NCI-H526 treated with DMSO at 0.1 percent for 48 hours (cell line): ENCODE data around the gene ANKRD52.
"Not testable (repeated sequence)": the region's sequence is repeated elsewhere in the genome, so short reads cannot be mapped to it uniquely, and the experiment has no call there.

Source experiments
- DNase-seq: peaks from one replicate; lab custom pipeline; 2025; lab: John Stamatoyannopoulos, UW

Gene ANKRD52

DNA sequence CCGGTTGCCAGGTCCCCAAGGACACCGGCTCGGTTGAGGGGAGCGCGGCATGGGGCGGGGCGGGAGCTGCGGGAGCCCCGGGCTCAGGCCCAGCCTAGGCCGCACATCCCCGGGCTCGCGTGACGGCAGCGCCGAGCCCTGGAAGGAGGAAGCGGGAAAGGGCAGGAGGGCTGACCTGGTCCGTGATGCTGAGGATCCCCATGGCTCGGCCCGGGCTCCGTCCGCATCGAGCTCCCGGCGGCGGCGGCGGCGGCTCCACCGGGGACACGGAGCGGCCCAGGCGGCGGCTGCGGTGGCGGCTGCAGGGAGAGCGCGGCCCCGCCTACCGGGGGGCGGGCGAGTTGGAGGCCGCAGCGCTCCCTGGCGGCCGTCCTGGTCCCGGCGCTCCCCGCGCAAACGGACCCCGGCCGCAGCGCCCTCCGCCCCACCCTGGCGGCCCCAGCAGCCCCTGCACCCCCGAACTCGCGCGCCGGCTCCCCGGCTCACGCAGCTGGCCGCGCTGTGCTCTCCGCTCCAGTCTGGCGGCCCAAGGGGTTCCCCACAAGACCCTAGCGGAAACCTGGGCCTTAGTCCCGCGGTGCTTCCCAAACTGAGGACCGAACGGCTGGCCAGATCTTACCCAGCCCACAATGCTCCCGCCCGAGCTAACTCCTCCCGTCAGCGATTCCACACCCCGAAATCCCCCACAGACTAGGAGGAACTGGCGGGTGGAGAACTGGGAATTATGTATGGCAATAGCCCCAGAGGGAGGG lies at the start of gene ANKRD52:
Gene ANKRD52 (minus strand): TSS at position 317 of the 752 bp plus-strand sequence. CDS start 115 bp downstream, at position 202.
- DNase-seq = peak; percentile 44

DNA sequence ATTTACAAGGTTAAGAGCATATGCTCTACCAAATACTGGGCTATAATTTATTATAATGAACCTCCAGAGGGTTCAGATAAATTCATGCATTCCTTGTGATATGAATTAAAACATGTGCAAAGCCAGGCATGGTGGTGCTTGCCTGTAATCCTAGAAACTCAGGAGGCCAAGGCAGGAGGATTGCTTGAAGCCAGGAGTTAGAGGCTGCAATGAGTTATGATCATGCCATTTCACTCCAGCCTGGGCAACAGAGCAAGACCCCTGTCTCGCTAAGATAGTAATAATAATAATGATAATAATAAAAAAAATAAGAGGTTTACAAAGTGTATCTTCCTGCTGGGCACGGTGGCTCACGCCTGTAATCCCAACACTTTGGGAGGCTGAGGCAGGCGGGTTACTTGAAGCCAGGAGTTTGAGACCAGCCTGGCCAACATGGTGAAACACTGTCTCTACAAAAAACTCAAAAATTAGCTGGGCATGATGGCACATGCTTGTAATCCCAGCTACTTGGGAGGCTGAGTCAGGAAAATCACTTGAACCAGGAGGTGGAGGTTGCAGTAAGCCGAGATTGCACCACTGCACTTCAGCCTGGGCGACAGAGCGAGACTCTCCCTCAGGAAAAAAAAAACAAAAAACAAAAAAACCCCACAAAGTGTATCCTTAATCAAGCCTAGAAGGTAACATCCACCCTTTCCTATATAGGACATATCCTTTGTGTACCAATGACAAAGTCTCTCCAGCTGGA lies 49.2 kb upstream of the ANKRD52 start:
- DNase-seq = no peak

- DNase-seq = no peak
These were observed 46.8 kb upstream of the ANKRD52 start for GRCh38 chr12:56304872-56305590.

- no peak for DNase-seq
These were observed 46.1 kb upstream of the ANKRD52 start for GRCh38 chr12:56304276-56304675.

DNA sequence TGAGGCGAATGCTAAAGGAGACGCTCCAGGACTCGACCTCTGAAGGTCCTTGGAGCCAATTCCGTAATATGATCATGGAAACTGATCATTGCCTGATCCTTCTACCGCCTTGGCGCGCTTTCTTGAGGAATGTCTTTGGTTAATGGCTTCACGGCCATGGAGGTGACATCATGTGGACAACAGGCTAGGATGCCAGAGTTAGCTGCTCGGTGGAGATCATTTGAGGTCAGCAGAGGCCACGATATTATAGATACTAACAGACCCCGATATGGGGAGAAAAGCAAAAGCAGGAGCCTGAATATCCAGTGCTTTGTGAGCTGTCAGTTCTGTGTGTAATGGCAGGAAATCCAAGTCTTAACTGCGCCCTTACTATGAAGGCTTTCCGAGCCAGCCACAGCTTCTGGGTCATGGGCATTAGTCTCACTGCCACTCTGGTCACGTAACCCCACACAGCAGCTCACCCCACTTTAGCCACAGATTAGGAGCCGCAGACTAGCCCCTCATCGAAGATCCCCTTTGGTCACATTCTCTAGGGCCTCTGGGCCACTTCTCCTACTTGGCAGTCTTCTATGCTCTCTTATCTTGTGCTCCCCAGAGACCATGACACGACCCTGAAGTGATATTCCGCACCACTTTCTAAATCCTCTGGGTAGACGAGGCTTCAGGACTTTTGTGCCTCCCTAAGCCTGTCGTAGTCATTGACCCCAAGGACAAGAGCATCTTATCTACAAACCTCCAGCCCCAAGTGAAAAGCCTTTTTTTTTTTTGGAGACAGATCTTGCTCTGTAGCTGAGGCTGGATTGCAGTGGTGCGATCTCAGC lies 42.7 kb upstream of the ANKRD52 start:
- no peak for DNase-seq

DNA sequence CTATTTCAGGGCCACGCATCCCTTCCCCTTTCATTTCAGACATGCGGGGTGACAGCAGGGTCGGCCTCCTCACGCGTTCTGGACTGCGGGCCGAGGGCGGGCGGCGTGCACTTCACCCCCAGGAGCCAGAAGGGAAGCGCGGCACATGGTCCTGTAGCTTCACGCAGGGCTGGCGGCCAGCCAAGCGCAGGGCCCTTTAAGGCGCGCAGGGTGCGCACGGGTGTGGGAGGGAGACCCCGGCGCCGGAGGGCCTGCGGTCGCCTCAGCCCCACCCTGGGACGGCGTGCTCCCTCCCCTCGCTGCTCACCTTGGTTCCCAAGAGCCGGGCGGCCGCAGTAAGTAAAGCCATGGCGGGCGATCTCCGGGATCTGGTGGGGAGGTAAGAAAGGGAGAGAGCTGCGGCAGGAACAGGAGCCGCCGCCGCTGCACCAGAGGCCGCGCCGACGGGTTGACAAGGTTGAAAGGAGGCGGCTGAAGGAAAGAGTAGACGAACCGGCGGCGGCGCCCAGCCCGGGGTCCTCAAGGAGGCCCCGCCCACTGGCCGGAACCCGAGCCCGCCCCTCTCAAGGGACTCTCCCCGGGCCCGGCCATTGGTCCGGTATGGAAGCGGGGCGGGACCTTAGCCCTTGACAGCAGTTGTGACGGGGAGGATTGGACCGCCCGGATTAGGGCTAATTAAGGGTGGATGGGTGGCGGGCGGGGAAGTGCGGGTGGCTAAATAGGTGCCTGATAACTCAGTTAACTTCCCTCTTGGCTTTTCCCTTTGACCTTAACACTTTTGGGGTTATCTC lies 41.9 kb upstream of the ANKRD52 start, which contains the start of gene CS:
Gene CS (minus strand): TSS at position 478 of the 791 bp plus-strand sequence. CDS start 129 bp downstream, at position 349.
- peak; percentile 95 for DNase-seq

DNA sequence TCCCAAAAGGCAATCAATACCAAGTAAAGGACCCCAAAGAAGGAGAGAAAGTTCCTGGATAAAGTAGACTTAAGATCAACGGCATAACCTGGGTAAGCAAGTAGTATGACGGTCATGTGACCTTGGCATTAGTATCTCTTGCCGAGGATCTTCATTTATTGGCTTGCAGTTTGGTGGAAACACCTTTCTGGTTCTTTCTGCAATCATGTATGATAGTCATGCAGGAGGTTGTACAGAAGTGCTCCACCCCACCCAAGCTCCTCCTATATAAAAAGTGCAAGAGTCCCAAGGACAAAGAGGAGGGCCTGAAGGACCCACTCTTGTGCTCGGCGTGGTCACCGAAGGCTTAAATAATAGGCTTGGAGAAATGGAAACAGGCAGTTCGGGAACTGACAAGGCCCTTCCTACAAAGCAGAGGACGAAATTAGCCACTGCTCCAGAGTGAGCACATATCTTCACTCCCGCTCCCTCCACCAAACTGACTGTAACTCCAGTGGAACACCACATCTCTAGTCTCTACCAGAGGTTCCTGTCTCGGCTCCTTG lies 41.2 kb upstream of the ANKRD52 start:
- peak; percentile 72 for DNase-seq

DNA sequence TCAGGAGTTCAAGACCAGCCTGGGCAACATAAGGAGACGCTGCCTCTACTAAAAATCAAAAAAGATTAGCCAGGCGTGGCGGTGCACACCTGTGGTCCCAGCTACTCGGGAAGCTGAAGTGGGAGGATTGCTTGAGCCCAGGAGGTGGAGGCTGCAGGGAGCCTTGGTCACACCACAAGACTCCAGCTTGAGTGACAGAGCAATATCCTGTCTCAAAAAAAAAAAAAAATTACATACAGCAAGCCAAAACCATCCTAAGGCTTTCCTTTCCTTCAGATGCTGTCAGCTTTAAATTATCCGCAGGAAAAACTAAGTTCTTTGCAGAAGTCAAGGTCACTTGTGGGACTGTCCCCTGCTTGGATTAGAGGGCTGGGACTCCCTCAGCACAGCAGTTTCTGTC lies 40.6 kb upstream of the ANKRD52 start:
- DNase-seq = no peak

DNA sequence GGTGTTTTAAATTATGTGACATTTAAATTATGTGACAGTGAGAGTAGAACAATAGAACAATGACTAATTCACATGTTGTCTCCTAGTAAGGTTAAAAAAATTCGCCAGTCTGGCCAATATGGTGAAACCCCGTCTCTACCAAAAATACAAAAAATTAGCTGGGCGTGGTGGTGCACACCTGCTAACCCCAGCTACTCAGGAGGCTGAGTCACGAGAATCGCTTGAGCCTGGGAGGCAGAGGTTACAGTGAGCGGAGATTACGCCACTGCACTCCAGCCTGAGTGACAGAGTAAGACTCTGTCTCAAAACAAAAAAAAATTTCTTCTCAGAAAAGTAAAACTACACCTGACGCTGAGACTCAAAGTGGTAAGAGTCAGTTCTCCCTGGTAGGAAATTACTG lies 39.2 kb upstream of the ANKRD52 start:
- no peak for DNase-seq

DNA sequence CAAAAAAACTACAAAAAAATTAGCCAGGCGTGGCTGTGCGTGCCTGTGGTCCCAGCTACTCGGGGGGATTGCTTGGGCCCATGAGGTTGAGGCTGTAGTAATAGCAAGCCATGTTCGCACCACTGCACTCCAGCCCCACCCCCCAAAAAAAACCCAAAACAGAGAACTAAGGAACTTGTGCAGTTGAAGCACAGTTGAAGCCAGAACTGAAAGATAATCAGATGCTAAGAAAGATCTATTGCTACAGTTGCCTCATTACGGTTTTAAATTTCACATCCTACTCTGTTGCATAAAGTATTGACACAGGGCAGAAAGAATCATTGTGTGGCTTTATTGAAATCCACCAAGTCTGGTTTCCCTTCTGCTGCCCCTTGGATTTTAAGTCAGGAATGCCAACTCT lies 38.1 kb upstream of the ANKRD52 start:
- no peak for DNase-seq

- DNase-seq = no peak
These were observed 35.6 kb upstream of the ANKRD52 start for GRCh38 chr12:56293795-56294194.

DNA sequence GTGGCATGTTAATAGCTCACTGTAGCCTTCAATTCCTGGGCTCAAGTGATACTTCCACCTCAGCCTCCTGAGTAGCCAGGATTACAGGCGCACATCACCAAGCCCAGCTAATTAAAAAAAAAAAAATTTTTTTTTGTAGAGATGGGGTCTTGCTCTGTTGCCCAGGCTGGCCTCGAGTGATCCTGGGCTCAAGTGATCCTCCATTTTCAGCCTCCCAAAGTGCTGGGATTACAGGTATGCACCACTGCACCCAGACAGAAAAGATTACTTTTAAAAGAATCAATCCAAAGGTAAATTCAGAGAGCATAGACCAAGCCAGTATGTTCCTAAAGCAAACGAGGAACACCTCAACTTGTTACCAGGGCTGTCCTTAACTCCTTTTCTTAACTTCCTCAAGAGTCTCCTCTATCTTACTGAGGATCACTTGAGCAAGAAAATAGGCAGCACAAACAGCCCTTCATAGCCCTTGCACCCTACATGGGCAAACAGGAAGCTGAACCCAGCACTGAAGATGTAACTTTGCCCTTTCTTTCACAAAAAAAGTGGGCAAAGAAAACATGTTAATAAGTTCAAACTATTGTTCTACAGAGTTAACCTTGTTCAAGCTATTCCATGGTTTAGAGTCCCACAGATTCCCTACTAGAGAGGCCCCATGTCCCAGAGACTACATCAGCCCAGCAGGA lies 30.7 kb upstream of the ANKRD52 start:
- DNase-seq = no peak

GRCh38 chr12:56286044-56286830 lies 28.1 kb upstream of the ANKRD52 start:
- DNase-seq = no peak

- not testable (repeated sequence) for DNase-seq
These were observed 26.1 kb upstream of the ANKRD52 start for GRCh38 chr12:56284263-56284662.

DNA sequence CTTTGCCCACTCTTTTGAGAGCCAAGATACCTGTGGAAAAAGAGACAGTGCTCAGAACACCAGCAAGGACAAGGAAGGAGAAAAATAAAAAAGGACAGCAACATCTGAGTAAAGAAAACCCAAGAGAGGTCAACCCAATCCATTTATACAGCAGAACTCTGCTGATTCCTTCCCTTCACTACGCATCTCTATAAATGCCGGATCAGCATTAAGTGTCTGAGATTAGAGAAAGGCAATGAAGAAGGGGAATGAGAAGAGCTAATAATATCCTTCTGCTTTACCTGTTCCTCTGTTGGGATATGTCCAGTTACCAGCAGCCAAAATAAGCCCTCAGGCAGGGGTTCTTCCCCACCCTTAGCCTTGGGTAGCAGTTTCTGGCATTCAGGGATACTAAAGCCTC lies 24.4 kb upstream of the ANKRD52 start:
- DNase-seq = no peak

- no peak for DNase-seq
These were observed 23.8 kb upstream of the ANKRD52 start for GRCh38 chr12:56282030-56282429.

GRCh38 chr12:56280849-56281248 lies 22.7 kb upstream of the ANKRD52 start:
- DNase-seq = no peak

- DNase-seq = no peak
These were observed 20.7 kb upstream of the ANKRD52 start for GRCh38 chr12:56278905-56279304.

DNA sequence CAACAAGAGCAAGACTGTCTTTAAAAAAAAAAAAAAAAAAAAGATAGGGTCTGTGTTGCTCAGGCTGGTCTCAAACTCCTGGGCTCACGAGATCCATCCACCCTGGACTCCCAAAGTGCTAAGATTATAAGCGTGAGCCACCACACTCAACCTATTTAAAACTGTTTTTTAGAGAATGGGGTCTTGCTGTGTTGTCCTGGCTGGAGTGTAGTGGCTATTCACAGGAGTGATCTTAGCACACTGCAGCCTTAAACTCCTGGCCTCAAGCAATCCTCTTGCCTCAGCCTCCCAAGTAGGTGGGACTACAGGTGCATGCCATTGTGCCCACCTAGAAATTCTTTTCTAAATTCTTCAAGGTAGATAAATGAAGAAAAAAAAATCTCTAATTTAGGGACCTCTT lies 16.1 kb upstream of the ANKRD52 start:
- DNase-seq = no peak
